Mesendoderm (in vitro differentiated cells): ENCODE measurements around the gene NUP107.

Source experiments
- DNase-seq: peaks from one replicate; pipeline ENCODE4 v3.0.0; 2013
- H2AK5ac ChIP-seq: 2 replicates; pipeline ENCODE4 v1.6.1; 2013; ENCODE audit warnings: low read length, inconsistent platforms
- H2BK120ac ChIP-seq: 2 replicates; pipeline ENCODE4 v1.6.1; 2013; ENCODE audit warnings: low read depth, mild to moderate bottlenecking, low read length, moderate library complexity, mixed read lengths
- H2BK15ac ChIP-seq: replicated peaks from 2 replicates; pipeline ENCODE4 v1.6.1; 2013; ENCODE audit warnings: low read depth, mild to moderate bottlenecking, moderate library complexity
- H2BK5ac ChIP-seq: 2 replicates; pipeline ENCODE4 v1.6.1; 2013; ENCODE audit warnings: low read length, inconsistent platforms
- H3K18ac ChIP-seq: 2 replicates; pipeline ENCODE4 v1.6.1; 2013; ENCODE audit warnings: mild to moderate bottlenecking, low read length, mixed read lengths
- H3K23ac ChIP-seq: one replicate; pipeline ENCODE4 v1.6.1; 2013; ENCODE audit warnings: low read length
- H3K27ac ChIP-seq: 2 replicates; pipeline ENCODE4 v1.5.1; 2013; ENCODE audit warnings: low read depth, mild to moderate bottlenecking, inconsistent platforms, low read length, moderate library complexity
- H3K27me3 ChIP-seq: 2 replicates; pipeline ENCODE4 v1.6.1; 2013; ENCODE audit warnings: low read length, control low read depth, mild to moderate bottlenecking, inconsistent platforms; ENCODE audit not compliant: insufficient read depth, poor library complexity
- H3K36me3 ChIP-seq: 2 replicates; pipeline ENCODE4 v1.6.1; 2013; ENCODE audit warnings: low read length, inconsistent platforms; ENCODE audit not compliant: control insufficient read depth, insufficient read depth
- H3K4ac ChIP-seq: one replicate; pipeline ENCODE4 v1.6.1; 2013; ENCODE audit warnings: low read depth, mild to moderate bottlenecking, low read length, moderate library complexity
- H3K4me1 ChIP-seq: 2 replicates; pipeline ENCODE4 v1.6.1; 2013; ENCODE audit warnings: low read depth, low read length, inconsistent platforms; ENCODE audit not compliant: control insufficient read depth
- H3K4me2 ChIP-seq: 2 replicates; pipeline ENCODE4 v1.6.1; 2013; ENCODE audit warnings: low read length
- H3K4me3 ChIP-seq: 2 replicates; pipeline ENCODE4 v1.5.1; 2013; ENCODE audit warnings: mild to moderate bottlenecking, low read length
- H3K56ac ChIP-seq: one replicate; pipeline ENCODE4 v1.6.1; 2013; ENCODE audit warnings: low read length
- H3K79me1 ChIP-seq: 2 replicates; pipeline ENCODE4 v1.6.1; 2013; ENCODE audit warnings: low read length, inconsistent platforms
- H3K79me2 ChIP-seq: 2 replicates; pipeline ENCODE4 v1.6.1; 2013; ENCODE audit warnings: mild to moderate bottlenecking, low read length; ENCODE audit not compliant: control insufficient read depth, insufficient read depth
- H3K9ac ChIP-seq: 2 replicates; pipeline ENCODE4 v1.6.1; 2013; ENCODE audit warnings: low read length, inconsistent platforms
- H4K5ac ChIP-seq: one replicate; pipeline ENCODE4 v1.6.1; 2013; ENCODE audit warnings: low read length
- H4K8ac ChIP-seq: one replicate; pipeline ENCODE4 v1.6.1; 2013; ENCODE audit warnings: low read depth, mild to moderate bottlenecking, control low read depth, low read length, moderate library complexity
- whole genome bisulfite sequencing: extraction: QIAGEN DNeasy Blood & Tissue Kit; methylation state at CpG from one replicate; pipeline ENCODE4 v1.1.7; 2013; ENCODE audit warnings: low lambda C conversion rate, missing lambda C conversion rate; ENCODE audit not compliant: insufficient coverage; ENCODE audit errors: extremely low coverage; 5-methylcytosine and 5-hydroxymethylcytosine counted together

NUP107 gene

DNA sequence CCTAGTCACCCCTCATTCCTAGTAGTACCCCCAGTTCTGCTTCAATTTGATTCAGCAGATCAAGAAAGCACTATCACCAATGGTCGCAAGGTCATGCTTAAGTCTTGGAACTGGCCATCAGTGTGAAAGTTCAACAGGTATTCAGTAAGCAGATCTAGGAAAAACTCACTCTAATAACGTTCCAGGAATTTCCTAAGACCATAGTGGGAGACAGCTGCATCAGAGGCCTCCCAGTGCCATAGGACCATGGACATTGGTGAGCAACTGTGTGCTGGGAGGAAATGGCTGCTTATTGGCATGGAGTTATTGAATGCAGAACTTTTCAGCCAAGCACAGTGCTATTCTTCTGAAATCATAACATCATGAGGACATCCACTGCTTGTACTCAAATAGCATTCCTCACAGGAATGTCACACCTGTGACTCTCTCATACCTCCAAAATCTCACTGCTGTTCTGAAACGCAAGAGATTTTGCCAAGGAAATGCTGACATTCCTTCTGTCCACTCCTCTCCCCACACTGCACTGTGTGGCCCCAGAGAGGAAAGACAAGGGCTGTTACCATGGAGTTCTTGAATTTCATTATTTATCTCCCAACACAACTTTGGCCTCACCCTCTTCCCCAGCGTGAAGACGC lies 90.3 kb downstream of the NUP107 start:
- Histone ChIP-seq H4K8ac (no peak overlapping the region), H3K79me1 (no peaks in the 10 kb centered on the region), H3K18ac (no peak overlapping the region), H3K4me2 (no peak overlapping the region), H3K79me2 (no peaks in the 10 kb centered on the region), H3K9ac (no peak overlapping the region), H3K27me3 (no peaks in the 10 kb centered on the region), H3K4ac (no peak overlapping the region), H2BK120ac (no peak overlapping the region), H2BK15ac (no peak overlapping the region), H2AK5ac (no peak overlapping the region), H3K23ac (no peak overlapping the region), H3K36me3 (no peaks in the 10 kb centered on the region), H2BK5ac (no peak overlapping the region), H3K27ac (no peak overlapping the region), H3K4me1 (no peaks in the 10 kb centered on the region), H3K56ac (no peak overlapping the region), H3K4me3 (no peak overlapping the region), H4K5ac (no peak overlapping the region)
- WGBS = no CpG with 5 or more reads among the region's 5 CpGs
- DNase-seq = peak; percentile 52

DNA sequence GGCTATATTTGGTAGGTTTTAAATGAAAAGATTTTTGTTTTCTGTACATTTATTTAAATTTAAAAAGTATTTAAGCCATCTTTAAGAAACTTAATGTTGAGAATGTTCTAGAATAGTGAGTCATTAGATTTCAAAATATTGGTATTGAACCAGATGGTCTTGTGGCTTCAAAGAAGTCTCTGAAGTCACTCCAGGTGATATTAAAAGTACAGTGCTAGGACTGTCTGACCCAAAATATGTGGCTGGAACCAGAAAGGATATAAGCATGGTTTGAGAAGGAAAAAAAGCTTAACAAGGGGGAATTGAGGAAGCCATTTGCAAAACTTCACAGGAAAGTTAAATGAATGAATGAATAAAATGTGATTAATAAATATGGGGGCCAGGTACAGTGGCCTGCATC lies 92.5 kb downstream of the NUP107 start:
- no peak for DNase-seq
- Histone ChIP-seq H3K27ac (no peak overlapping the region), H3K79me1 (no peaks in the 10 kb centered on the region), H3K4me3 (no peak overlapping the region), H4K8ac (no peak overlapping the region), H4K5ac (no peak overlapping the region), H3K4me2 (no peak overlapping the region), H3K18ac (no peak overlapping the region), H3K4ac (no peak overlapping the region), H3K56ac (no peak overlapping the region), H3K9ac (no peak overlapping the region), H3K4me1 (no peaks in the 10 kb centered on the region), H2BK120ac (no peak overlapping the region), H3K27me3 (no peaks in the 10 kb centered on the region), H2BK5ac (no peak overlapping the region), H3K36me3 (no peaks in the 10 kb centered on the region), H3K23ac (no peak overlapping the region), H3K79me2 (no peaks in the 10 kb centered on the region), H2BK15ac (no peak overlapping the region), H2AK5ac (no peak overlapping the region)

DNA sequence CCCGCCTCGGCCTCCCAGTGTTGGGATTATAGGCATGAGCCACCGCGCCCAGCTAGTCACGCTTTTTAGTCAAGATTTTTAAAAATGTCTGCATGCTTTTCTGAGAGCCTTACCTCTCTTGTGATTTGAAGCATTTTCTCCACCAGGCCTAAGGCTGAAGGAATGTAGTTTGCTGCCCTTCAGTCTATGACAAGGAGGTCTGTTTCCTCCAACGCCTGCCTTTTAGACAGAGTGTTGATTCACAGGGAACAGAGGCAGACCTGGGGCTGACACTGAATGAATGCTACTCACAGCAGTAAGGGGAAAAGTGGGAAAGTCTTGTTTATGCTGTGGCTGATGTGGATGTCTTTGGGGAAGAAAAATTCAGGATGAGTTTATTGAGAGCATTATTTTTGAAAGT lies 94.0 kb downstream of the NUP107 start:
- Histone ChIP-seq H3K4me2 (no peak overlapping the region), H2AK5ac (no peak overlapping the region), H3K23ac (no peak overlapping the region), H3K27ac (no peak overlapping the region), H3K79me1 (no peaks in the 10 kb centered on the region), H2BK15ac (no peak overlapping the region), H3K27me3 (no peaks in the 10 kb centered on the region), H3K4me1 (no peaks in the 10 kb centered on the region), H4K8ac (no peak overlapping the region), H3K9ac (no peak overlapping the region), H2BK5ac (no peak overlapping the region), H2BK120ac (no peak overlapping the region), H4K5ac (no peak overlapping the region), H3K18ac (no peak overlapping the region), H3K4ac (no peak overlapping the region), H3K4me3 (no peak overlapping the region), H3K56ac (no peak overlapping the region), H3K79me2 (no peaks in the 10 kb centered on the region), H3K36me3 (no peaks in the 10 kb centered on the region)
- no CpG with 5 or more reads among the region's 6 CpGs for WGBS
- DNase-seq = peak; percentile 45

DNA sequence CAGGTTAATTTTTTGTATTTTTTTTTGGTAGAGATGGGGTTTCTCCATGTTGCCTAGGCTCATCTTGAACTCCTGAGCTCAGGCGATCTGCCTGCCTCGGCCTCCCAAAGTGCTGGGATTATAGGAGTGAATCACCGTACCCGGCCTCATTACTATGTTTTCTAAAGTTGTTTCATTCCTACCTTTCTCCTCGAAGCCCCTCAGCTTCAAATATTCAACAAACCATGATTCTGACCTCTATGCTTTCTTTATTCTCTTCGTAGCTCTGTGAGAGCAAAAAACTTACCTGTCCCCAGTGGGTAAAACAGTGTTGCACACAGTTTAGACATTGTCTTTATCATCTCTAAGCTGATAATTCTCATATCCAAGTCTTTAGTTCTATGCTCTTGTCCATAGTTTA lies 95.0 kb downstream of the NUP107 start:
- no peak overlapping the region for H3K4me2 ChIP-seq

DNA sequence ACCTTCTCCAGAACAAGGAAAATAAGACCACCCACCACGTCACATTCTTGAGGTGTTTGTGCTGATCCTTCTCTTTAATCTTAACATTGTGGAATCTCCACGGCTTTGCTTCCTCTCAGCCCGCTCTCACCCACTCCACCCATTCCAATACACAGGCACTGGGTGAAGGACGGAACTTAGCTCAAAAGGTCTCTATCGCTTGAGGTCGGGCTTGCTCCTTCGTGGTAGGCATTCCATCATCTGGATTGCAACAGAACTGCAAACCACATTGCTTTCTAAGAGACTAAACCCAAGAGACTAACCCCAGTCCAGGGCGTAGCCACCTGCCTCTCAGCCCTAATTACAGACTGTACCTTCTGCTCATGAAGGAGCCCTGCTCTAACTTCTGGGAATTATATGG lies 97.2 kb downstream of the NUP107 start:
- H3K4me1 ChIP-seq = no peaks in the 10 kb centered on the region
- no peak overlapping the region for H3K27ac ChIP-seq
- H3K79me2 ChIP-seq = no peaks in the 10 kb centered on the region
- H2BK120ac ChIP-seq = no peak overlapping the region
- no peak overlapping the region for H3K4me3 ChIP-seq
- H3K36me3 ChIP-seq = no peaks in the 10 kb centered on the region
- H2BK15ac ChIP-seq = no peak overlapping the region
- no peak overlapping the region for H2AK5ac ChIP-seq
- H3K27me3 ChIP-seq = no peaks in the 10 kb centered on the region
- no peak overlapping the region for H3K23ac ChIP-seq
- no peak overlapping the region for H3K9ac ChIP-seq
- H3K18ac ChIP-seq = no peak overlapping the region
- WGBS = no CpG with 5 or more reads among the region's 8 CpGs
- H3K4ac ChIP-seq = no peak overlapping the region
- no peak overlapping the region for H3K56ac ChIP-seq
- H2BK5ac ChIP-seq = no peak overlapping the region
- H3K79me1 ChIP-seq = no peaks in the 10 kb centered on the region
- no peak overlapping the region for H4K5ac ChIP-seq
- no peak overlapping the region for H4K8ac ChIP-seq
- DNase-seq = no peak
- H3K4me2 ChIP-seq = no peak overlapping the region

More for the DNA sequence above, 95.0 kb downstream of the NUP107 start:
- no peak overlapping the region for H3K9ac ChIP-seq
- no peak overlapping the region for H4K8ac ChIP-seq
- H3K27ac ChIP-seq = no peak overlapping the region
- H3K18ac ChIP-seq = no peak overlapping the region
- H3K23ac ChIP-seq = no peak overlapping the region
- no peaks in the 10 kb centered on the region for H3K79me1 ChIP-seq
- H3K4me1 ChIP-seq = no peaks in the 10 kb centered on the region
- no peak overlapping the region for H3K56ac ChIP-seq
- H2BK120ac ChIP-seq = no peak overlapping the region
- H3K36me3 ChIP-seq = no peaks in the 10 kb centered on the region
- no peak overlapping the region for H2BK5ac ChIP-seq
- H2AK5ac ChIP-seq = no peak overlapping the region
- H3K27me3 ChIP-seq = no peaks in the 10 kb centered on the region
- no peaks in the 10 kb centered on the region for H3K79me2 ChIP-seq
- H2BK15ac ChIP-seq = no peak overlapping the region
- no CpG with 5 or more reads among the region's 6 CpGs for WGBS
- no peak overlapping the region for H4K5ac ChIP-seq
- H3K4me3 ChIP-seq = no peak overlapping the region
- no peak overlapping the region for H3K4ac ChIP-seq
- DNase-seq = no peak

DNA sequence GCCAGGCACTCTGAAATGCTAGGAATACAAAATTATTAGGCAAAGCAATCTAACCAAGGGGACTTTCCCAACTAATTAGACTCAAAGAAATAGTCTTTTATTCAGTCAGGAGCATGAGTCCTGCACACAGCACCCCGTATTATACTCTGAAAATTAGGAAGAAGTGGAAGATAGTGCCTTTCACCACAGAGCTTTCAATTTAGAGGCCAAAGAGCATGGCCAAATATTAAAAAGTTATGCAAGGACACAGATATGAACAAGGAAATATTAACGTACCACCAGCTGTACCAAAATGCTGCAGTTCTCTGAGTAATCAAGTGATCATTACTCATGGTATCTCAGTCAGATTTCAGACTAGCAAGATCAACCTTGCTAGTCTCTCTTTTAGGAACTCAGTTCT lies 98.6 kb downstream of the NUP107 start:
- no peak for DNase-seq
- WGBS = no CpG with 5 or more reads among the region's 2 CpGs
- H4K8ac ChIP-seq = no peak overlapping the region

More for the DNA sequence above, 98.6 kb downstream of the NUP107 start:
- Histone ChIP-seq H3K23ac (no peak overlapping the region), H4K5ac (no peak overlapping the region), H3K4me1 (no peaks in the 10 kb centered on the region), H3K27ac (no peak overlapping the region), H3K79me1 (no peaks in the 10 kb centered on the region), H3K79me2 (no peaks in the 10 kb centered on the region), H2BK5ac (no peak overlapping the region), H3K4me2 (no peak overlapping the region), H3K18ac (no peak overlapping the region), H2BK15ac (no peak overlapping the region), H3K9ac (no peak overlapping the region), H2AK5ac (no peak overlapping the region), H3K27me3 (no peaks in the 10 kb centered on the region), H3K36me3 (no peaks in the 10 kb centered on the region), H3K56ac (no peak overlapping the region), H2BK120ac (no peak overlapping the region), H3K4me3 (no peak overlapping the region), H3K4ac (no peak overlapping the region)
